Hematopoietic multipotent progenitor cell treated with erythropoietin and hydrocortisone succinate and interleukin-3 and kit ligand, for 8 days (in vitro differentiated cells): ENCODE results near the gene ZNF521.
"Not testable (repeated sequence)": the region's sequence is repeated elsewhere in the genome, so short reads cannot be mapped to it uniquely, and the experiment has no call there.

Experiments
- DNase-seq: peaks from one replicate; pipeline ENCODE4 v3.0.0-alpha.2; 2015

The ZNF521 gene

GRCh38 chr18:25061395-25061794, 290.6 kb downstream of the ZNF521 start:
- DNase-seq = no peak

- peak; percentile 13 for DNase-seq
These were observed 293.4 kb downstream of the ZNF521 start for GRCh38 chr18:25058521-25058920.

GRCh38 chr18:25057491-25058050, 294.4 kb downstream of the ZNF521 start:
- no peak for DNase-seq

GRCh38 chr18:25056429-25056828, 295.5 kb downstream of the ZNF521 start:
- DNase-seq = no peak

- no peak for DNase-seq
These were observed 296.9 kb downstream of the ZNF521 start for GRCh38 chr18:25055076-25055475.

GRCh38 chr18:25053466-25053865, 298.5 kb downstream of the ZNF521 start:
- DNase-seq = no peak

GRCh38 chr18:25052511-25052921, 299.4 kb downstream of the ZNF521 start:
- DNase-seq = no peak

- DNase-seq = no peak
These were observed 301.4 kb downstream of the ZNF521 start for GRCh38 chr18:25050605-25051004.

GRCh38 chr18:25047983-25048382, 304.0 kb downstream of the ZNF521 start:
- no peak for DNase-seq

GRCh38 chr18:25047421-25047820, 304.5 kb downstream of the ZNF521 start:
- DNase-seq = no peak

- DNase-seq = no peak
These were observed 307.3 kb downstream of the ZNF521 start for GRCh38 chr18:25044694-25045093.

- DNase-seq = no peak
These were observed 308.9 kb downstream of the ZNF521 start for GRCh38 chr18:25043104-25043503.

GRCh38 chr18:25042641-25043051, 309.3 kb downstream of the ZNF521 start:
- no peak for DNase-seq

- no peak for DNase-seq
These were observed 312.2 kb downstream of the ZNF521 start for GRCh38 chr18:25039781-25040180.

- DNase-seq = no peak
These were observed 313.7 kb downstream of the ZNF521 start for GRCh38 chr18:25038261-25038660.

GRCh38 chr18:25033747-25034471, 318.1 kb downstream of the ZNF521 start:
- DNase-seq = no peak

- not testable (repeated sequence) for DNase-seq
These were observed 318.8 kb downstream of the ZNF521 start for GRCh38 chr18:25033175-25033574.

GRCh38 chr18:25029802-25030201, 322.2 kb downstream of the ZNF521 start:
- DNase-seq = no peak

- DNase-seq = no peak
These were observed 332.0 kb downstream of the ZNF521 start for GRCh38 chr18:25019931-25020330.

GRCh38 chr18:25019086-25019860, 332.7 kb downstream of the ZNF521 start:
- no peak for DNase-seq

GRCh38 chr18:25016666-25017065, 335.3 kb downstream of the ZNF521 start:
- DNase-seq = no peak

GRCh38 chr18:25016181-25016580, 335.8 kb downstream of the ZNF521 start:
- DNase-seq = no peak
